HepG2 (cell line): ENCODE results near the gene NSD2. TPM values are rescaled to one million over a fixed set of nuclear protein-coding genes. Genes with fewer than 3 reads are reported as not detected.

Experiments used
- ATAC-seq: fragments of 200-7000 bp; cut with Tn5 transposase; 3 replicates; pipeline ENCODE4 v1.9.1; 2020; ENCODE audit warnings: mild to moderate bottlenecking, moderate library complexity
- BruUV-seq: library from RNA; stranded (reverse); fragments of 400-500 nt; replicated peaks from 2 replicates; lab custom pipeline; 2021; lab: Mats Ljungman, UMichigan
- CTCF ChIA-PET: fragments of 300-600 bp; formaldehyde crosslinking; extraction: SDS; loops from one replicate; lab custom pipeline; 2021; ENCODE audit warnings: low total read pairs, inconsistent platforms, low intra/inter-chr PET ratio; lab: Yijun Ruan, JAX
- POLR2A ChIA-PET: fragments of 350-600 bp; sonication (Branson Sonifier 250); formaldehyde crosslinking; loops from one replicate; lab custom pipeline; 2020; ENCODE audit warnings: antibody characterized with exemption, inconsistent platforms; lab: Yijun Ruan, JAX
- DNase-seq: peaks from one replicate; pipeline ENCODE4 v3.0.0-alpha.2; 2015; ENCODE audit warnings: low spot score
- FAIRE-seq: peaks from 3 replicates; lab custom pipeline; 2011; peaks lifted over from hg19 to GRCh38; lab: Jason Lieb, UNC
- H2AFZ ChIP-seq: one replicate; pipeline ENCODE4 v1.6.1; 2011; ENCODE audit warnings: low read length, inconsistent platforms
- H3K27ac ChIP-seq: fragments of 300-600 bp; 3 replicates; pipeline ENCODE4 v1.8.0; 2011; ENCODE audit warnings: mixed run types, mild to moderate bottlenecking, mixed read lengths, low read length, inconsistent platforms; ENCODE audit not compliant: insufficient read depth; ENCODE audit errors: extremely low read length
- H3K27me3 ChIP-seq, 2 experiments: fragments of 200-600 bp in 1 of 2; 2 replicates in 1 of 2; 3 replicates in 1 of 2; pipeline versions ENCODE4 v1.6.0 to v1.8.0; 2011; ENCODE audit warnings: low read length in 2 of 2, mild to moderate bottlenecking in 2 of 2, moderate library complexity in 2 of 2, inconsistent platforms in 1 of 2; ENCODE audit not compliant: insufficient read depth in 2 of 2, control insufficient read depth in 1 of 2
- H3K36me3 ChIP-seq, 2 experiments: fragments of 200-600 bp in 1 of 2; replicated peaks in 1 of 2; 2 replicates in 1 of 2; 3 replicates in 1 of 2; pipeline versions ENCODE4 v1.5.1 to v1.8.0; 2011; ENCODE audit warnings: low read length in 2 of 2, inconsistent platforms in 1 of 2; ENCODE audit not compliant: insufficient read depth in 2 of 2, control insufficient read depth in 1 of 2
- H3K4me1 ChIP-seq: 2 replicates; pipeline ENCODE4 v1.5.1; 2012; ENCODE audit warnings: low read length, inconsistent platforms; ENCODE audit not compliant: insufficient read depth
- H3K4me2 ChIP-seq: 2 replicates; pipeline ENCODE4 v1.6.0; 2011; ENCODE audit warnings: low read depth, low read length, inconsistent platforms
- H3K4me3 ChIP-seq, 3 experiments: fragments of 200-600 bp in 1 of 3; sonication (generic), shearing (Covaris generic) in 1 of 3; replicated peaks in 1 of 3; 2 replicates each; pipeline ENCODE4 v1.5.1; 2011 to 2016; ENCODE audit warnings: low read length in 3 of 3, inconsistent platforms in 2 of 3, low read depth in 2 of 3, mild to moderate bottlenecking in 2 of 3, control low read depth in 1 of 3, mixed read lengths in 1 of 3; ENCODE audit not compliant: insufficient read depth in 1 of 3
- H3K79me2 ChIP-seq: one replicate; pipeline ENCODE4 v1.6.1; 2011; ENCODE audit warnings: low read length, inconsistent platforms; ENCODE audit not compliant: insufficient read depth
- H3K9ac ChIP-seq: 2 replicates; pipeline ENCODE4 v1.6.0; 2011; ENCODE audit warnings: mild to moderate bottlenecking, low read depth, low read length, inconsistent platforms; ENCODE audit not compliant: insufficient read depth
- H3K9me3 ChIP-seq: 2 replicates; pipeline ENCODE4 v1.5.1; 2012; ENCODE audit warnings: mild to moderate bottlenecking, low read length
- H4K20me1 ChIP-seq: 2 replicates; pipeline ENCODE4 v1.6.0; 2011; ENCODE audit warnings: inconsistent platforms, mild to moderate bottlenecking, low read length, moderate library complexity; ENCODE audit not compliant: insufficient read depth
- HNF4A ChIP-seq: sonication (generic); formaldehyde crosslinking; IDR thresholded peaks from 2 replicates; pipeline ENCODE4 v1.4.0; 2020; ENCODE audit warnings: missing genetic modification reagents
- PITX1 ChIP-seq: sonication (generic); formaldehyde crosslinking; IDR thresholded peaks from 2 replicates; pipeline ENCODE4 v1.5.1; 2020; ENCODE audit warnings: mild to moderate bottlenecking, missing genetic modification reagents
- ZNF121 ChIP-seq: sonication (generic); formaldehyde crosslinking; IDR thresholded peaks from 2 replicates; pipeline ENCODE4 v1.5.0; 2020; ENCODE audit warnings: mild to moderate bottlenecking, missing genetic modification reagents
- ZNF281 ChIP-seq: sonication (generic); formaldehyde crosslinking; IDR thresholded peaks from 2 replicates; pipeline ENCODE4 v1.4.0; 2020; ENCODE audit warnings: missing genetic modification reagents, borderline replicate concordance
- WGBS: methylation state at CpG from one replicate; pipeline ENCODE4 v1.1.6; 2017; ENCODE audit warnings: low lambda C conversion rate; 5-methylcytosine and 5-hydroxymethylcytosine counted together
- in situ Hi-C: cut with HindIII; loops from 2 replicates; pipeline ENCODE4 v1.10.0; 2017; ENCODE audit warnings: low pct_unique_long_range_greater_than_20kb; ENCODE audit not compliant: extremely low pct_ligation_motif_present
- intact Hi-C: fragments of 100-400 bp; cut with micrococcal nuclease; formaldehyde crosslinking; loops from one replicate; pipeline ENCODE4 v1.10.0; 2022; ENCODE audit not compliant: unreplicated experiment
- polyA plus RNA-seq, 8 experiments: library from polyadenylated mRNA; depleted of rRNA in 3 of 8; stranded (reverse) in 7 of 8; unstranded in 1 of 8; fragments of >200 nt; fragmentation: Illumina TruSeq in 4 of 8; extraction: Trizol in 4 of 8; gene quantifications; 2 replicates each; pipeline versions ENCODE4 v1.2.1 to v1.2.3, GENCODE V29; 2011 to 2016; ENCODE audit warnings: low read depth in 4 of 8, missing spikeins in 1 of 8, mixed read lengths in 1 of 8; ENCODE audit not compliant: insufficient read depth in 1 of 8
- total RNA-seq, 5 experiments: library from RNA; depleted of rRNA; stranded (reverse); fragments of >200 nt; fragmentation: Illumina TruSeq; extraction: Trizol; gene quantifications; 2 replicates each; pipeline ENCODE4 v1.2.3, GENCODE V29; 2016; ENCODE audit warnings: low read depth in 1 of 5

NSD2 gene
- total and polyA plus RNA-seq, 2 of the 13 experiments (the other 11 are each of a cell fraction or from before 2014, with no cell fraction given), result 22.0 to 65.9 TPM

GRCh38 chr4:1868293-1868692 is 2.9 kb upstream of the NSD2 start (continued):
- TF ChIP-seq PITX1 (CRISPR knock-in tag) (0 out of 2 replicates have a peak, but pooled peaks have one; percentile 15), HNF4A (peak; percentile 55; the same call in 1 of the 2 replicates)

GRCh38 chr4:1868912-1869311 is 2.3 kb upstream of the NSD2 start:
- Histone ChIP-seq H3K9ac (no peak overlapping the region), H3K27me3 (no peaks in the 10 kb centered on the region), H3K36me3 (no peaks in the 10 kb centered on the region), H3K79me2 (peaks cover 20% of the 10 kb centered on the region), H3K4me2 (peak overlapping the region; percentile 66), H3K27ac (peak overlapping the region; percentile 50), H3K4me3 (no peak overlapping the region), H4K20me1 (no peaks in the 10 kb centered on the region), H3K9me3 (no peaks in the 10 kb centered on the region), H2AFZ (no peak overlapping the region), H3K4me1 (peaks cover 75% of the 10 kb centered on the region)
- no TSS peak for BruUV-seq
- CTCF ChIA-PET, result no interaction called here
- intact Hi-C loops (no loop called here), in situ Hi-C loops (no loop called here)
- no peak for DNase-seq
- TF ChIP-seq ZNF281 (CRISPR knock-in tag), result no peak
- TF ChIP-seq ZNF121 (CRISPR knock-in tag), result peak; percentile 79; the same call in 1 of the 2 replicates
- ATAC-seq, result no peak
- no peak for FAIRE-seq
- POLR2A ChIA-PET, result interaction anchor here (1.0 to 1.4 kb wide), 2 partner anchors 12 to 122 kb away, joined by 3 to 7 read pairs; no protein-coding TSS in a partner anchor
- WGBS, result 57% methylated on average over 3 of the region's 3 CpGs
